Loucy (cell line): ENCODE measurements around the gene SPTLC1.

Experiments
- H2AFZ ChIP-seq: fragments of 200-600 bp; sonication (generic); 2 replicates; pipeline ENCODE4 v1.6.0; 2016; ENCODE audit warnings: antibody characterized with exemption, mild to moderate bottlenecking, low read length, moderate library complexity
- H3F3A ChIP-seq: fragments of 200-600 bp; 2 replicates; pipeline ENCODE4 v1.6.0; 2016; ENCODE audit warnings: antibody characterized with exemption, low read depth, mild to moderate bottlenecking
- H3K27me3 ChIP-seq: fragments of 200-600 bp; sonication (generic); 2 replicates; pipeline ENCODE4 v1.6.1; 2014; ENCODE audit warnings: low read length, mild to moderate bottlenecking; ENCODE audit not compliant: insufficient read depth, poor library complexity, severe bottlenecking
- H3K36me3 ChIP-seq: fragments of 200-600 bp; sonication (generic); 2 replicates; pipeline ENCODE4 v1.6.1; 2016; ENCODE audit warnings: low read length; ENCODE audit not compliant: insufficient read depth
- H3K4me1 ChIP-seq: fragments of 200-600 bp; sonication (generic); 2 replicates; pipeline ENCODE4 v1.5.1; 2014; ENCODE audit warnings: low read length, mild to moderate bottlenecking; ENCODE audit not compliant: insufficient read depth, poor library complexity, severe bottlenecking
- H3K4me2 ChIP-seq: fragments of 200-600 bp; sonication (generic); 2 replicates; pipeline ENCODE4 v1.6.0; 2014; ENCODE audit warnings: antibody characterized with exemption, low read length, low read depth, mild to moderate bottlenecking; ENCODE audit not compliant: poor library complexity, severe bottlenecking
- H3K4me3 ChIP-seq: fragments of 200-600 bp; sonication (generic); 2 replicates; pipeline ENCODE4 v1.5.1; 2014; ENCODE audit warnings: low read length, mild to moderate bottlenecking, mixed read lengths; ENCODE audit not compliant: poor library complexity, severe bottlenecking
- H3K79me2 ChIP-seq: fragments of 200-600 bp; sonication (generic); 2 replicates; pipeline ENCODE4 v1.6.1; 2014; ENCODE audit warnings: low read length; ENCODE audit not compliant: insufficient read depth
- H3K9ac ChIP-seq: fragments of 200-600 bp; sonication (generic); 2 replicates; pipeline ENCODE4 v1.6.0; 2014; ENCODE audit warnings: mild to moderate bottlenecking, low read depth, low read length, moderate library complexity; ENCODE audit not compliant: poor library complexity, severe bottlenecking
- H3K9me2 ChIP-seq: fragments of 200-600 bp; sonication (generic); replicated peaks from 2 replicates; pipeline ENCODE4 v1.6.1; 2016; ENCODE audit warnings: low read depth, low read length, mixed read lengths
- H3K9me3 ChIP-seq: fragments of 200-600 bp; sonication (generic); 2 replicates; pipeline ENCODE4 v1.6.1; 2014; ENCODE audit warnings: mild to moderate bottlenecking, antibody characterized with exemption, low read length, low read depth; ENCODE audit not compliant: insufficient read depth
- H4K20me1 ChIP-seq: fragments of 200-600 bp; sonication (generic); 2 replicates; pipeline ENCODE4 v1.6.0; 2014; ENCODE audit warnings: antibody characterized with exemption, low read length, mild to moderate bottlenecking; ENCODE audit not compliant: insufficient read depth, poor library complexity, severe bottlenecking
- EZH2phosphoT487 ChIP-seq: fragments of 200-600 bp; IDR thresholded peaks from 2 replicates; pipeline ENCODE4 v1.6.1; 2018; ENCODE audit warnings: antibody characterized with exemption, mild to moderate bottlenecking, moderate library complexity, borderline replicate concordance
- TF ChIP-seq, protein P1 (sequence below): fragments of 200-600 bp; sonication (generic); conservative IDR thresholded peaks from 2 replicates; pipeline ENCODE4 v1.5.1; 2014; ENCODE audit warnings: mild to moderate bottlenecking, antibody characterized with exemption, low read length

Gene SPTLC1

DNA sequence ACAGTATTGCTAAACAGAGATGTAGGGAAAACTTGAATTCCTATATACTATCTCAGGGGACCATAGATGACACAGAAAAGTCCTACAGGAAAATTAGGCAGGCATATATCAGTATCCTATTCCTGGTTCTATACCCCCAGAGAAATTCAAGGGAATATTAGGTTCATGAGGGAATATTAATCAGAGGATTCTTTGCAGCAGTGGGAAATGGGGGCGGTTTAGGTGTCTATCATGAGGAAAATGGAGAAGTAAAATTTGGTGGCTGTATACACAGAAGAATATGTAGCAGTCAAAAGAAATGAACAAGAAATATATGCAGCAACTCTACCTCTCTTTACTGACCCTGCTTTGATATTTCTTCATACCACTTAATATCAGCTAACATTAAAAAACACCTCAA is 20.0 kb downstream of the SPTLC1 start:
- H4K20me1 ChIP-seq: peaks cover 9% of the 10 kb centered on the region
- H3K4me1 ChIP-seq: peaks cover 8% of the 10 kb centered on the region
- TF ChIP-seq, protein P1, sequence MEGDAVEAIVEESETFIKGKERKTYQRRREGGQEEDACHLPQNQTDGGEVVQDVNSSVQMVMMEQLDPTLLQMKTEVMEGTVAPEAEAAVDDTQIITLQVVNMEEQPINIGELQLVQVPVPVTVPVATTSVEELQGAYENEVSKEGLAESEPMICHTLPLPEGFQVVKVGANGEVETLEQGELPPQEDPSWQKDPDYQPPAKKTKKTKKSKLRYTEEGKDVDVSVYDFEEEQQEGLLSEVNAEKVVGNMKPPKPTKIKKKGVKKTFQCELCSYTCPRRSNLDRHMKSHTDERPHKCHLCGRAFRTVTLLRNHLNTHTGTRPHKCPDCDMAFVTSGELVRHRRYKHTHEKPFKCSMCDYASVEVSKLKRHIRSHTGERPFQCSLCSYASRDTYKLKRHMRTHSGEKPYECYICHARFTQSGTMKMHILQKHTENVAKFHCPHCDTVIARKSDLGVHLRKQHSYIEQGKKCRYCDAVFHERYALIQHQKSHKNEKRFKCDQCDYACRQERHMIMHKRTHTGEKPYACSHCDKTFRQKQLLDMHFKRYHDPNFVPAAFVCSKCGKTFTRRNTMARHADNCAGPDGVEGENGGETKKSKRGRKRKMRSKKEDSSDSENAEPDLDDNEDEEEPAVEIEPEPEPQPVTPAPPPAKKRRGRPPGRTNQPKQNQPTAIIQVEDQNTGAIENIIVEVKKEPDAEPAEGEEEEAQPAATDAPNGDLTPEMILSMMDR: no peak
- TF ChIP-seq EZH2phosphoT487: no peak
- no peak overlapping the region for H2AFZ ChIP-seq
- peaks cover 11% of the 10 kb centered on the region; the same call in 1 of the 2 replicates for H3K36me3 ChIP-seq
- no peaks in the 10 kb centered on the region for H3K9me2 ChIP-seq
- H3K79me2 ChIP-seq: peaks cover 21% of the 10 kb centered on the region
- no peaks in the 10 kb centered on the region for H3K9me3 ChIP-seq
- H3K4me3 ChIP-seq: no peak overlapping the region
- no peaks in the 10 kb centered on the region for H3K27me3 ChIP-seq
- no peak overlapping the region for H3K4me2 ChIP-seq
- H3F3A ChIP-seq: no peaks in the 10 kb centered on the region
- H3K9ac ChIP-seq: no peak overlapping the region

DNA sequence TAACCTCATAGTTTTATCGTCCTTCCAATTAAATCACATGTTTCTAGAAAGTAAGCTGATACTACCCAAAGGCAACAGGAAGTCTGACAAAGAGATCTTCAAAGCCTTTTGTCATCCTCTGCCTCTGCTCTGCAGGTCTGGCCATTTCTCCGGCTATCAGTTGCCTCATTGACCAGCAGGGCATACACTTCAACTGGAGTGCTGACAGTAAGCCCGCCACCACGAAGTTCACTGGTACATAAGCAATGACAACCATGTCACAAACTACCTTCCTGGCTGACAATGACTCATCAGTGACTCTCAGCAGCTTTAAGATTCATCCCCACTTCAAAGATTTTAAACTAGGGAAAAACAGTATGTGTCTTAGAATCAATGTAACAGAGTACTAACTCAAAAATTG is 20.6 kb downstream of the SPTLC1 start:
- Histone ChIP-seq H3K4me1 (peaks cover 8% of the 10 kb centered on the region), H3K9ac (no peak overlapping the region)

DNA sequence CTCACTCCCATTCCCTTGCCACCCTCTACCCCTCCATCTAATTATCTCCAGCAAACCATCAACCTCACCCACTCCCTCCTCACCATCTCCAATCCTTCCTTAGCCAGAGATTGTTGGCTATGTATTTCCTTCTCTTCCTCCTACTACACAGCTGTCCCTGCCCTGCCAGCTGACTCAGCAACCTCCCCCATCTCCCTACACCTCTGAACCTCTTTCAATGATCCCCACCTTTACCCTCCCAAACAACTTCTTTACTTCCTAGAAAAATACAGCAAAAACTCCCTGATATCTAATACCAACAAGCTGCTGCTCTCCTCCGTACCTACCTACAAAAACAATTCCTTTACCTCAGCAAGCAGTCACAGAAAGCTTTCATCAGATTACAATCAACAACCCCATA is 37.3 kb downstream of the SPTLC1 start:
- H3F3A ChIP-seq: no peaks in the 10 kb centered on the region
- H3K4me3 ChIP-seq: no peak overlapping the region
- TF ChIP-seq, protein P1: no peak
- no peak for TF ChIP-seq EZH2phosphoT487
- H3K79me2 ChIP-seq: no peaks in the 10 kb centered on the region
- H3K27me3 ChIP-seq: no peaks in the 10 kb centered on the region
- no peak overlapping the region for H2AFZ ChIP-seq
- H3K4me1 ChIP-seq: peaks cover 4% of the 10 kb centered on the region
- peaks cover 50% of the 10 kb centered on the region; the same call in 1 of the 2 replicates for H3K36me3 ChIP-seq
- no peak overlapping the region for H3K9ac ChIP-seq
- no peaks in the 10 kb centered on the region for H3K9me3 ChIP-seq
- H3K4me2 ChIP-seq: no peak overlapping the region
- H3K9me2 ChIP-seq: no peaks in the 10 kb centered on the region
- H4K20me1 ChIP-seq: no peaks in the 10 kb centered on the region

More for the DNA sequence above, 20.6 kb downstream of the SPTLC1 start:
- Histone ChIP-seq H3K4me3 (no peak overlapping the region), H3K4me2 (no peak overlapping the region), H3K27me3 (no peaks in the 10 kb centered on the region), H4K20me1 (peaks cover 9% of the 10 kb centered on the region), H3K9me3 (no peaks in the 10 kb centered on the region), H3K36me3 (peaks cover 11% of the 10 kb centered on the region; the same call in 1 of the 2 replicates), H2AFZ (no peak overlapping the region), H3K79me2 (peaks cover 21% of the 10 kb centered on the region), H3K9me2 (no peaks in the 10 kb centered on the region), H3F3A (no peaks in the 10 kb centered on the region)
- no peak for TF ChIP-seq EZH2phosphoT487
- TF ChIP-seq, protein P1: no peak
